HG03457 (cell line): ENCODE data around the gene TGFB1I1.
"Not testable (repeated sequence)": the region's sequence is repeated elsewhere in the genome, so short reads cannot be mapped to it uniquely, and the experiment has no call there.

ENCODE experiments used
- ATAC-seq: cut with Tn5 transposase; IDR thresholded peaks from one replicate; pipeline ENCODE4 v1.9.1; 2021; ENCODE audit warnings: moderate number of reproducible peaks; ENCODE audit not compliant: unreplicated experiment

Gene TGFB1I1

GRCh38 chr16:31467858-31468257 is 4.1 kb upstream of the TGFB1I1 start:
- no peak for ATAC-seq

DNA sequence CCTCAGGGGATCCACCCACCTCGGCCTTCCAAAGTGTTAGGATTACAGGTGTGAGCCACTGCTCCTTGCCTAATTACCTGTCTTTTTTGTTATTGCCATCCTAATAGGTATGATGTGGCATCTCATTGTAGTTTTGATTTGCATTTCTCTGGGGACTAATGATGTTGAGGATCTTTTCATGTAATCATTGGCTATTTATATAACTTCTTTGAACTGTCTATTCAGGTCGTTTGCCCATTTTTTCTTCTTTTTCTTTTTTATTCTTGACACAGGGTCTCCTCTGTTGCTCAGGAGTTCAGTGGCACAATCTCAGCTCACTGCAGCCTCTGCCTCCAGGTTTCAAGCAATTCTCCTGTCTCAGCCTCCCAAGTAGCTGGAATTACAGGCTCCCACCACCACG is 1.3 kb upstream of the TGFB1I1 start:
- no peak for ATAC-seq

- no peak for ATAC-seq
Measured at GRCh38 chr16:31471241-31471874, 594 bp upstream of the TGFB1I1 start.

- ATAC-seq: no peak
Measured at GRCh38 chr16:31472709-31473203, 804 bp downstream of the TGFB1I1 start.

DNA sequence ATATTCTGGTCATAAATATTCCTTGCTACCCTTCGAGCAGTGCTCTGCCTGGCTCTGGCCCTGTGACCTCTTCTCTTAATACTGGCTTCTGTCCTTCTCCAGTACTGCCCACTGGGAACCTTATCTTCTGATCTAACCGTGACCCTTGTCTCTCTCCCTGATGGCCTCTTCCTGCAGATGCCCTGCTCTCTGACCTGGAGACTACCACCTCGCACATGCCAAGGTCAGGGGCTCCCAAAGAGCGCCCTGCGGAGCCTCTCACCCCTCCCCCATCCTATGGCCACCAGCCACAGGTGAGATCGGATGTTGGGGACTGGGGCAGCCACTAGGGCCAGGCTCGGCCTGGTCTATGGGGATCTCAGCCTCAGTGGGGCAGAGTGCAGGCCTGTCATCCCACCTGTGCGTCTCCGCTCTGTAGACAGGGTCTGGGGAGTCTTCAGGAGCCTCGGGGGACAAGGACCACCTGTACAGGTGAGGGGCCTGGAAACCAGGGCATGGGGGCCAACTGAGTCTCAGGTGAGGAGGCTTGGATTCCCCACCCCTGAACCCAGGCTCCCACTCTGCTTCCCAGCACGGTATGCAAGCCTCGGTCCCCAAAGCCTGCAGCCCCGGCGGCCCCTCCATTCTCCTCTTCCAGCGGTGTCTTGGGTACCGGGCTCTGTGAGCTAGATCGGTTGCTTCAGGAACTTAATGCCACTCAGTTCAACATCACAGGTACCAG is 1.5 kb downstream of the TGFB1I1 start:
- ATAC-seq: no peak

- ATAC-seq: no peak
Measured at GRCh38 chr16:31474173-31474714, 2.3 kb downstream of the TGFB1I1 start.

DNA sequence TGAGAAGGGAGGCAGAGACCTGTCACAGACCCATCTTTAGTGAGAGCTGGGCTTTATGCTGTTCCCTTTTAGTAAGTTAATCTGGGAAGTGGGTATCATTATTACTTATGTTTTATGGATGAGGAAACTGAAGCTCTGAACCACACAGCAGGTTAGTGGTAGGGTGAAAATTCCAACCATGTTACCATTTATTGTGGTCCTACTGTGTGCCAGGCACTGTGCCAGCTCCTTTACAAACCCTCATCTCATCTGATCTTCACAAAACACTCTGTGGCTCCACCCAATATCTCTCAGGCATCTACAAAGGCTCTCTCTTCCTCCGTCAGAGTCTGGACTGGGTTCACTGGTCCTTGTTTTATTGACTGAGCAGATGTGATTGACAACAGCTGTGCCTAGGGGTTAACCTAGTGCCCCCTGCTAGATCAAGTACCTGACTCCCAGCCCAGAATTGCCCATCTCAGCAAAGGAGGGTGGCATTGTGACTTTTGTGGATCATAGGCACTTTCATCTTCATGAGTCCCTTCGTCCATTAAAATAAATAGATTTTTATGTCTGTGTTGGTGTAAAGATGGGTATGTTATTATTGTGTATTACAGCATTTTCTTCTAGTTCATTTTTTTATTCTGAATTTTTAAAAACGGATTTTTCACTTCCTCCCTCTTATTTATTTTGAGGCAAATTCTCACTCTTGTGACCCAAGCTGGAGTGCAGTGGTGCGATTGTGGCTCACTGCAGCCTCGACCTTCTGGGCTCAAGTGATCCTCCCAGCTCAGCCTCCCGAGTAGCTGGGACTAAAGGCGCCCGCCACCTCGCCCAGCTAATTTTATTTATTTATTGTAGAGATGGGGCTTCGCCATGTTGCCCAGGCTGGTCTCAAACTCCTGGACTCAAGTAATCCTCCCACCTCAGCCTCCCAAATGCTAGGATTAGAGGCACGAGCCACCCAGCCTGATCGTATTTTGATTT is 3.1 kb downstream of the TGFB1I1 start:
- ATAC-seq: no peak

DNA sequence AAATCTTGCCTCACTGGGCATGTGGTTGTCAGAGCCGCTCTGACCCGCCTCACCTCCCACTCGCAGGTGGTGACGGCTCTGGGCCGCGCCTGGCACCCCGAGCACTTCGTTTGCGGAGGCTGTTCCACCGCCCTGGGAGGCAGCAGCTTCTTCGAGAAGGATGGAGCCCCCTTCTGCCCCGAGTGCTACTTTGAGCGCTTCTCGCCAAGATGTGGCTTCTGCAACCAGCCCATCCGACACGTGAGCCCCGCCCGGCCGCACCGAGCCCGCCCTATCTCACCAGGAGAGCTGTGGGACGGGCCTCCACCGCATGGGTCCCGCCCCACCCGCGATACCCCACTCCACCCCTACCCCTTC is 4.0 kb downstream of the TGFB1I1 start:
- no peak for ATAC-seq

- peak; percentile 58 for ATAC-seq
Measured at GRCh38 chr16:31476303-31477219, 4.6 kb downstream of the TGFB1I1 start.

DNA sequence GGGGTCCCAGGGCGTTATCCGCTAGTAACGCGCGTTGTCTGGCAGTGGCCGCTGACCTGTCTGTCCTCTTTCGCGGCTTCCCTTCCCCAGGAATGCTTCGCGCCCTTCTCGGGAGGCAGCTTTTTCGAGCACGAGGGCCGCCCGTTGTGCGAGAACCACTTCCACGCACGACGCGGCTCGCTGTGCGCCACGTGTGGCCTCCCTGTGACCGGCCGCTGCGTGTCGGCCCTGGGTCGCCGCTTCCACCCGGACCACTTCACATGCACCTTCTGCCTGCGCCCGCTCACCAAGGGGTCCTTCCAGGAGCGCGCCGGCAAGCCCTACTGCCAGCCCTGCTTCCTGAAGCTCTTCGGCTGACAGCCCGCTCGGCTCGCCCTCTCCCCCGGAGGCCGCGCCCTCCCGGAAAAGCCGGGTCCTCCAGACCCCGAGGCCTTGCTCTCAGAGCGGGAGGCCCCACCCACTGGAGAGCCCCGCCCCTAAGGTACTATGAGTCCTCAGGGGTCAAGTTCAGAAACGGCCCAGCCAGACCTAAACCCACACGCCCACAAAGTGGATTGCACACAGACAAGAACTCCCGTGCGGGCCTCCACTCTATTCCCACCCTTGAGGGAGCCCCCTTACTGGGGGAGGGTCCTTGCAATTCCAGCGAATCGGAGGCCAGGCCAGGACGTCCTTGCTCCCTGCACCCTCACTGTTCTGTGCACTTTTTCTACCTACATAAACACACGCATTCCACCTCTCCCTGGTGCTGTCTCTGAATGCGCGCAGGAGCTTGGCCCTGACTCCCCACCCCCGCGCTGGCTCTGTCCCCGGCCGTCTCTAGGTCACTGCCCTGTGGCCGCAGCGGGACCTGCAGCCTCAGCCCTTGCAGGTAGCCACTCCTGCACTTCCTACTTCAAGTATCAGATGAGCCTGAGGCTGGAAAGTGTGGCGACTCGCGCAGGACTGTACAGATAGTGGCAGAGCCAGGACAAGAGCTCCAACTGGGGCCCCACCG is 5.6 kb downstream of the TGFB1I1 start:
- no peak for ATAC-seq

- ATAC-seq: no peak
Measured at GRCh38 chr16:31478956-31479355, 7.0 kb downstream of the TGFB1I1 start.

DNA sequence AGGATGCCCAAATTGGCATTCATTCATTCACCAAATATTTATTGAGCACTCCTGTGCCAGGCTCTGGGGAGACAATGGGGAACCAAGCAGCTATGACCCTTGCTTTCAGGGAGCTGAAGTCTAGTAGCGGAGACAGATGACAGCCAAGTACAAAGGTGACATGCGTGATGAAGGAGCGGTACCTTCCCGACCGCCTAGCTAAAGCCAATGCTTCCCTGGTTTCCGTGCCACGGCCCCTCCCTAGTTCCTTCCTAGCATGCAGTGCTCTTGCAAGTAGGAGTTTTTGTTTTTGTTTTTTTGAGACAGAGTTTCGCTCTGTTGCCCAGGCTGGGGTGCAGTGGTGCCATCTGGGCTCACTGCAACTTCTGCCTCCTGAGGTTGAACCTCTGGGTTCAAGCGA is 7.8 kb downstream of the TGFB1I1 start:
- ATAC-seq: no peak

DNA sequence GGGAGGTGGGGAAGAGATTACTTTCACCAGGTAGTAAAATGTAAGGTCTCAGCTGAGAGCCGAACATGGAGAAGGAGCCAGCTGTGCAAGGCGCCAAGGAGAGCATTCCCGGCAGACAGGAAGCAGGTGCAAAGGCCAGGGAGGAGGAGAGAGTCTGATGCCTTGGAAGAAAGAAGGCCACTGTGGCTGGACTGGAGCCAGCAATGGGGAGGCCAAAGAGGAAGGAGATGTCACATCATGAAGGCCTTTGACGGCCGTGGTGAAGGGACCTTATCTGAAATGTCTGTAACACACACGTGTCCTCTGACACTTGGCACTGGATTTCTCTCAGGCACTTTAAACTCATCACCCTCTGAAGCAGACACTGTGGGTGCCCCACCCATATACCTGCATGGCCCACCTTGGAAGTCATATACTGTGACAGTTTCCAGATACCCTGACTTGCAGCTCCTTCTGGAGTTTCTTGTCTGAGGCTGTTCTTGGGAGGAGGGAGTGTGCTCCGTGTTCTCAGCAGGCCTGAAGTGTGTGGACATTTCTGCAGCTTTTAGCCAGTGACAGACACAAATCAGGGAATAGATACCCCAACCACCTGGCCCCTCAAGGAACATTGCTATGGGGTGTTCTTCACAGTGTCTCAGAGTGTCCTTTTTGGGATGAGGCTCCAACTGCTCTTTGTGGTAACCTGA is 9.0 kb downstream of the TGFB1I1 start:
- no peak for ATAC-seq

DNA sequence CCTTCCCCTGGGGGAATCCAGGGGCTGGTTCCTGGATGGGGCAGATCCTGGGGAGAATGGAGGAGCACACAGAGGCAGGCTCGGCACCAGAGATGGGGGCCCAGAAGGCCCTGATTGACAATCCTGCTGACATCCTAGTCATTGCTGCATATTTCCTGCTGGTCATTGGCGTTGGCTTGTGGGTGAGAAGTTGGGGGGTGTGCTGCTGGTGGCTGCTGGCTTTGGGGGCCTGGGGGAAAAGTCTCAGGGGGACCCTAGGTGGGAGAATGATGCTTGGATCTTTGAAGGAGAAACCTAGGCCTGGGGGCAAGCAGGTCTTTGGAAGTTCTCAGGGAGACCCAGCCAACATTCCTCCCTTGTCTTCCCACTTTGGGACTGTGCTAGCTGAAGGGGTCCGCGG is 11.1 kb downstream of the TGFB1I1 start, which contains the start of gene SLC5A2:
SLC5A2 (plus strand) TSS at position 43 of the 400 bp plus-strand sequence; CDS start at position 57, 14 bp downstream.
- ATAC-seq: no peak

- not testable (repeated sequence) for ATAC-seq
Measured at GRCh38 chr16:31484048-31484447, 12.1 kb downstream of the TGFB1I1 start.

GRCh38 chr16:31484491-31485171 is 12.7 kb downstream of the TGFB1I1 start:
- no peak for ATAC-seq

DNA sequence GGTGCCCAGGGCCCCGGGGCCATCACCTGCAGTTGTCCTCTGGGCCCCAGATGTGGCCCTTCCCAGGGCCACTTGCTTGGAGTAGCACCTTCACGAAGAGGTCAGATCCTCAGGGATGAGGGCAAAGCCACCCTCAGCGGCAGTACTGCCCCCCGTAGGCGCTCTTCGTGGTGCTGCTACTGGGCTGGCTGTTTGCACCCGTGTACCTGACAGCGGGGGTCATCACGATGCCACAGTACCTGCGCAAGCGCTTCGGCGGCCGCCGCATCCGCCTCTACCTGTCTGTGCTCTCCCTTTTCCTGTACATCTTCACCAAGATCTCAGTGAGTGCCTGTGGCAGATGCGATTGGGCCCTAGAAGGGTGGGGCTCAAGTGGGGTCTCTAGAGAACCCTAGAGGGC is 13.6 kb downstream of the TGFB1I1 start:
- no peak for ATAC-seq

DNA sequence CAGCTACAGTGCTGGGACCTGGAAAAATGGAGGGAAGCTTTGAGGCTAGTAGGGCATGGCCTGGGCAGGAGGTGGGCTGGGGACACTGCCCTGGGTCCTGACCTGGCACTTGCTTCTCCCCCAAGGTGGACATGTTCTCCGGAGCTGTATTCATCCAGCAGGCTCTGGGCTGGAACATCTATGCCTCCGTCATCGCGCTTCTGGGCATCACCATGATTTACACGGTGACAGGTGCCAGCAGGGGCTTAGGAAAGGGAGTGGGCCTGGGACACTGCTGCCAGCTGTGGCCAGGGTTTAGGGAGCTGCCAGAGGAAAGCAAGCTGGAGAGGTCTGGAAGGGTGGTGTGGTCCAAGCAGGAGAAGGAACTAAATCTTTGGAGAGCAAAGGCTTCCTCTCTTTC is 14.1 kb downstream of the TGFB1I1 start:
- ATAC-seq: no peak
